ENCODE results near the gene MAML1. TPM values are rescaled to one million over a fixed set of nuclear protein-coding genes. Genes with fewer than 3 reads are reported as not detected.

MAML1 gene
- total and polyA plus RNA-seq, 4 donors: 6.7 to 34.5 (median 20.5) TPM

GRCh38 chr5:179746872-179747271 lies 14.2 kb downstream of the MAML1 start:
- ATAC-seq (ENCODE audit: insufficient read depth, low FRiP score) (no peak), DNase-seq (no peak)
- TF ChIP-seq CTCF (IDR thresholded peaks at IDR 0.05; ENCODE audit: control extremely low read depth, extremely low read depth): no peak
- Histone ChIP-seq H3K4me1 (ENCODE audit: control insufficient read depth in 5 of 5, insufficient read depth in 5 of 5, low read length in 5 of 5) (peaks cover 0 to 7% (median 0%) of the 10 kb centered on the region in 5 donors), H3K4me3 (no peak overlapping the region), H3K9ac (ENCODE audit: insufficient read depth in 1 of 2, low read length in 2 of 2) (no peak overlapping the region), H3K9me3 (ENCODE audit: control insufficient read depth in 4 of 4, insufficient read depth in 3 of 4, low read length in 3 of 4) (no peaks in the 10 kb centered on the region), H3K27ac (ENCODE audit: low read depth in 1 of 2, low read length in 1 of 2) (no peak overlapping the region), H3K27me3 (ENCODE audit: control insufficient read depth in 3 of 3, insufficient read depth in 3 of 3, low read length in 2 of 3) (no peaks in the 10 kb centered on the region), H3K36me3 (ENCODE audit: control insufficient read depth in 4 of 4, insufficient read depth in 4 of 4, low read length in 4 of 4) (peaks cover 0 to 9% (median 4%) of the 10 kb centered on the region in 4 donors)
- 97 to 99% methylated on average over 2 of the region's 2 CpGs for WGBS, 2 donors

GRCh38 chr5:179747811-179748210 lies 15.2 kb downstream of the MAML1 start:
- TF ChIP-seq CTCF (IDR thresholded peaks at IDR 0.05; ENCODE audit: control extremely low read depth, extremely low read depth): no peak
- H3K9ac ChIP-seq (ENCODE audit: insufficient read depth in 1 of 2, low read length in 2 of 2): no peak overlapping the region
- H3K4me1 ChIP-seq (ENCODE audit: control insufficient read depth in 5 of 5, insufficient read depth in 5 of 5, low read length in 5 of 5): peaks cover 0 to 7% (median 0%) of the 10 kb centered on the region in 5 donors
- peaks cover 0 to 9% (median 4%) of the 10 kb centered on the region in 4 donors for H3K36me3 ChIP-seq (ENCODE audit: control insufficient read depth in 4 of 4, insufficient read depth in 4 of 4, low read length in 4 of 4)
- 70 to 82% methylated on average over 3 of the region's 3 CpGs for WGBS, 2 donors
- H3K9me3 ChIP-seq (ENCODE audit: control insufficient read depth in 4 of 4, insufficient read depth in 3 of 4, low read length in 3 of 4): no peaks in the 10 kb centered on the region
- no peak overlapping the region for H3K4me3 ChIP-seq
- H3K27ac ChIP-seq (ENCODE audit: low read depth in 1 of 2, low read length in 1 of 2): no peak overlapping the region
- DNase-seq (no peak), ATAC-seq (ENCODE audit: insufficient read depth, low FRiP score) (no peak)
- no peaks in the 10 kb centered on the region for H3K27me3 ChIP-seq (ENCODE audit: control insufficient read depth in 3 of 3, insufficient read depth in 3 of 3, low read length in 2 of 3)

GRCh38 chr5:179749857-179750508 lies 17.4 kb downstream of the MAML1 start:
- TF ChIP-seq CTCF (IDR thresholded peaks at IDR 0.05; ENCODE audit: control extremely low read depth, extremely low read depth): no peak
- no peak overlapping the region for H3K4me3 ChIP-seq
- ATAC-seq (ENCODE audit: insufficient read depth, low FRiP score): no peak
- no peaks in the 10 kb centered on the region for H3K9me3 ChIP-seq (ENCODE audit: control insufficient read depth in 4 of 4, insufficient read depth in 3 of 4, low read length in 3 of 4)
- H3K27ac ChIP-seq (ENCODE audit: low read depth in 1 of 2, low read length in 1 of 2): no peak overlapping the region
- peaks cover 0 to 16% (median 4%) of the 10 kb centered on the region in 5 donors for H3K4me1 ChIP-seq (ENCODE audit: control insufficient read depth in 5 of 5, insufficient read depth in 5 of 5, low read length in 5 of 5)
- WGBS, 2 donors: 88 to 92% methylated on average over 8 of the region's 8 CpGs
- peaks cover 0 to 9% (median 5%) of the 10 kb centered on the region in 4 donors for H3K36me3 ChIP-seq (ENCODE audit: control insufficient read depth in 4 of 4, insufficient read depth in 4 of 4, low read length in 4 of 4)
- DNase-seq: no peak
- H3K27me3 ChIP-seq (ENCODE audit: control insufficient read depth in 3 of 3, insufficient read depth in 3 of 3, low read length in 2 of 3): no peaks in the 10 kb centered on the region
- H3K9ac ChIP-seq (ENCODE audit: insufficient read depth in 1 of 2, low read length in 2 of 2): no peak overlapping the region
